ENCODE results near the gene CAMTA1. TPM values are rescaled to one million over a fixed set of nuclear protein-coding genes. Genes with fewer than 3 reads are reported as not detected.
A peak's percentile ranks its signal among the peaks of the same experiment; 100 is the strongest.

CAMTA1 gene
- total and polyA plus RNA-seq, 4 donors = 90.5 to 236 (median 195) TPM

DNA sequence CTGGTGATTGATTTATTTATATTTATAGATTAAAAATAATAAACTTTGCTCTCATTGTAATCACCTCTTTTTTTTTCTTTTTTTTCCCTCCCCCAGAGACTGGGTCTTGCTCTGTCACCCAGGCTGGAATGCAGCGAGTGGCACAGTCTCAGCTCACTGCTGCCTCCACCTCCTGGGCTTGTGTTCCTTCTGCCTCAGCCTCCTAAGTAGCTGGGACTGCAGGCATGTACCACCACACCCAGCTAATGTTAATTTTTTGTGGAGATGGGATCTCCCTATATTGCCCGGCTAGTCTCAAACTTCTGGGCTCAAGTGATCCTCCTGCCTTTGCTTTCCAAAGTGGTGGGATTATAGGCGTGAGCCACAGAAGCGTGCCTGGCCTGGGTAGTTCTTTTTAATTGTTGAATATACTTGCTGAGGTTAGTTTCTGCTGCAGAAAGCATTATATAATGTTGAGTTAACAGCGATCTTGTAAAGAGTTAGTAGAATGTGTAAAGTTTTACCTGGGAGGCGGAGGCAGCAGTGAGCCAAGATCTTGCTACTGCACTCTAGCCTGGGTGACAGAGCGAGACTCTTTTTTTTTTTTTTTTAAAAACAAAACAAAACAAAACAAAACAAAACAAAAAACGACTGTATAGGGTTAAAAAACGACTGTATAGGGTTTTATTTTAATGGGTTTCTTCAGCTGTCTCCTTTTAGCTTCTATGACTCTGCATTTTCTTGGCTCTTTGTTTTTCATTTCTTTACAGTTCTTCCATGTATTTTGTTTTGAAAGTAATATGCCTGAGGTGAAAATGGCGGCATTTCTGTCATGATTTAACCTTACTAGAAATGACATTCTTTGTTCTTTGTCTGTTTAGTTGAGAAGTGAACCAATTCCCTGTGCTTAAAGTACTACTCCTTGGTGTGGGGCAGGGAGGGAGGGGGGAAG lies 82.7 kb downstream of the CAMTA1 start:
- no peaks in the 10 kb centered on the region for H3K36me3 ChIP-seq (ENCODE audit: control insufficient read depth, insufficient read depth, low read length)
- no peak overlapping the region for H3K4me3 ChIP-seq (ENCODE audit: low read depth, low read length)
- H3K27me3 ChIP-seq (ENCODE audit: control insufficient read depth, insufficient read depth, low read length) = no peaks in the 10 kb centered on the region
- peaks cover 12% of the 10 kb centered on the region for H3K4me1 ChIP-seq (ENCODE audit: control insufficient read depth, insufficient read depth, low read length)
- peak overlapping the region; percentile 49 for H3K27ac ChIP-seq (ENCODE audit: low read depth, low read length)
- no peaks in the 10 kb centered on the region for H3K9me3 ChIP-seq (ENCODE audit: control insufficient read depth, insufficient read depth, low read length)
- WGBS (ENCODE audit: insufficient coverage) = 90% methylated on average over 4 of the region's 10 CpGs
- DNase-seq (ENCODE audit: low read depth in 4 of 6, low spot score in 6 of 6) = no peak

DNA sequence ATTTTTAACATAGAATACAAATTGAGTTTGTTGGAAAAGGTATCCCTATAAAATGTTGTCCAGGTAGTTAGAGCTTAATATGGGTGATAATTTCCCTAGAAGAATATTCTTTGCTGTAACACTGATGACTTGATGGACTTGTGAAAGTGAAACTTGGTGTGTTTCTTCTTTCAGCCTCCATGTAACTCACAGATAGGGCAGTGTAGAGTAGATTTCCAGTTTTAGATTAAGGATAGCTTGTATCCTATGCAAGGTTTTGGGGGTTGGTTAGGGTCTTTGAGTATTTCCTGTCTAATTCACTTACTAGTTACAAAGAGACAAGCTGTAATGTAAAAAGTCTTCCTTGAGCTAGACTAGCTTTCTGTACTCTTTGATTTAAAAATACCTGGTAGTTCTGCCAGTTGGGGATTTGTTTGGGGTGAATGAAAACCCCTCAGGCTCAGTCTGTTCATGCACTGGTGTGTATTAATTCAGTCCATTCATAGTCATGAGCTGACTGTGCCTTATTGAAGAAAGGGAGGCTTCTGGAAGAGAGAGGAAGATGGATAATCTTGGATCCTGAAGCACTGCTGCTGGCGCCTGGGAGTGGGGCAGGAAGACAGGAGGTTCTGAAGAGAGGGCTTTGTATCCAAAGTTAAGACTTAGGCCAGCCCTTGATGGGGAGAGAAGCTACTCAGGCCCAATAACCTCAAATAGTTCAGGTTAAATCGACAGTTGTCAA lies 83.6 kb downstream of the CAMTA1 start:
- Histone ChIP-seq H3K9me3 (ENCODE audit: control insufficient read depth, insufficient read depth, low read length) (no peaks in the 10 kb centered on the region), H3K27ac (ENCODE audit: low read depth, low read length) (peak overlapping the region; percentile 49), H3K36me3 (ENCODE audit: control insufficient read depth, insufficient read depth, low read length) (no peaks in the 10 kb centered on the region), H3K4me3 (ENCODE audit: low read depth, low read length) (no peak overlapping the region), H3K27me3 (ENCODE audit: control insufficient read depth, insufficient read depth, low read length) (no peaks in the 10 kb centered on the region), H3K4me1 (ENCODE audit: control insufficient read depth, insufficient read depth, low read length) (peaks cover 17% of the 10 kb centered on the region)
- DNase-seq (ENCODE audit: low read depth in 4 of 6, low spot score in 6 of 6) = peak in 5 of 6 donors; percentile 43 to 88 (median 65)
- WGBS (ENCODE audit: insufficient coverage) = 29% methylated on average over 1 of the region's 2 CpGs

DNA sequence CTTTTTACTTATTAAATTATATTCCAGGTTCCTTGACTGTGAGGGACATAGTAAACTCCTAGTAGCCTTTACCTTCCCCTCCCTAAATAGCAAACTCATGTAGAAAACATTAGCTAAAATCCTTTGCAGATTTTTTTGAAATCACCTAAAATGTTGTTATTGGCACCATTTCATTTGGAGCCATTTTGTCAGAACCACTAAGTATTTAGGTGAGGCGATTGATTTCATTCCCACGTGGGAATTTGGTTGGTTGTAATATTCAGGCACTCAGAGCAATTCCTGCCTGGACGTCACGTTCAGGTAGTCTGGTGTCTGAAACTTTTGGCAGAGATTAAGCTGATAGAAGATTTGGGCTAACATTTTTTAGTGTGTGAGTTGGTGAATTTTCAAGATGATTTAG lies 84.3 kb downstream of the CAMTA1 start:
- peak overlapping the region; percentile 49 for H3K27ac ChIP-seq (ENCODE audit: low read depth, low read length)
- WGBS (ENCODE audit: insufficient coverage) = no CpG with 5 or more reads among the region's 4 CpGs
- H3K36me3 ChIP-seq (ENCODE audit: control insufficient read depth, insufficient read depth, low read length) = peaks cover 5% of the 10 kb centered on the region
- no peak for DNase-seq (ENCODE audit: low read depth in 4 of 6, low spot score in 6 of 6)
- no peaks in the 10 kb centered on the region for H3K27me3 ChIP-seq (ENCODE audit: control insufficient read depth, insufficient read depth, low read length)
- peaks cover 22% of the 10 kb centered on the region for H3K4me1 ChIP-seq (ENCODE audit: control insufficient read depth, insufficient read depth, low read length)
- H3K9me3 ChIP-seq (ENCODE audit: control insufficient read depth, insufficient read depth, low read length) = no peaks in the 10 kb centered on the region
- no peak overlapping the region for H3K4me3 ChIP-seq (ENCODE audit: low read depth, low read length)

DNA sequence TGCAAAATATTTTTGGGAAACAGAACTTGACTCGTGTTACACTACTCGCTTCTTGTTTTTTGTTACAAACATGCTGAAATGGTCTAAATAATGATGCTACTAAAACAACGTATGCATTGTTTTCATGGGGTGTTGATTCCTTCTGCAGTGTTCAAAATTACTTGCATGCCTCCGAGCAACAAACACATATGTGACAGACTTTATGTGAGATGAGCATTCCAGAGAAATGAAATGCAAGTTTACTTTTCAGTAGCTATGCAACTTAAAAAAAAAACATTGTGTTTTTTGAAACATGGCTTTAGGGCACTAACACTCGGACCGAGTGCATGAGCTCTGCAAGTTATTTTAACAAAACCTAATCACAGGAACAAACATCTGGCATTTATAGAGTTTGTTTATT lies 84.8 kb downstream of the CAMTA1 start:
- Histone ChIP-seq H3K4me3 (ENCODE audit: low read depth, low read length) (no peak overlapping the region), H3K4me1 (ENCODE audit: control insufficient read depth, insufficient read depth, low read length) (peaks cover 22% of the 10 kb centered on the region), H3K27ac (ENCODE audit: low read depth, low read length) (peak overlapping the region; percentile 49), H3K9me3 (ENCODE audit: control insufficient read depth, insufficient read depth, low read length) (no peaks in the 10 kb centered on the region), H3K36me3 (ENCODE audit: control insufficient read depth, insufficient read depth, low read length) (peaks cover 5% of the 10 kb centered on the region), H3K27me3 (ENCODE audit: control insufficient read depth, insufficient read depth, low read length) (no peaks in the 10 kb centered on the region)
- DNase-seq (ENCODE audit: low read depth in 4 of 6, low spot score in 6 of 6) = peak in 1 of 6 donors; percentile 66
- no CpG with 5 or more reads among the region's 6 CpGs for WGBS (ENCODE audit: insufficient coverage)

DNA sequence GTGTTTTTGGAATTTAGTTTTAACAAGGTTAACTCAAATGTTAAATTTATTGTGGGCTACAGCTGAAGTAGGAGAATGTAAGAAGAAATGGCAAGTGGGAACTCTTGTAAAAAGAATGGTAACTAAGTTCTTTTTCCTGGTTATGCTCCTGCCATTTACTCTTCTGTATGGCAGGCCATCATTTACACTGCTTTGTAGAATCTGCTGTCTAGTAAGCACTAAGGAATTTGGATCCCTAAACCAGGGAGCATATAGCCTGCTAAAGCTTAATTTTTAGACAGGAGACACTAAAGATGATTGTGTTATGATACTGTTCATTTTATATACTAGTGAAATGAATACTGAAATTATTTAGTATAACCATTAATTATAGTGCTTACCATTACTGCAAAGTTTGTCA lies 85.3 kb downstream of the CAMTA1 start:
- Histone ChIP-seq H3K4me3 (ENCODE audit: low read depth, low read length) (no peak overlapping the region), H3K27me3 (ENCODE audit: control insufficient read depth, insufficient read depth, low read length) (no peaks in the 10 kb centered on the region), H3K27ac (ENCODE audit: low read depth, low read length) (peak overlapping the region; percentile 49), H3K9me3 (ENCODE audit: control insufficient read depth, insufficient read depth, low read length) (no peaks in the 10 kb centered on the region), H3K36me3 (ENCODE audit: control insufficient read depth, insufficient read depth, low read length) (peaks cover 5% of the 10 kb centered on the region), H3K4me1 (ENCODE audit: control insufficient read depth, insufficient read depth, low read length) (peaks cover 22% of the 10 kb centered on the region)
- no peak for DNase-seq (ENCODE audit: low read depth in 4 of 6, low spot score in 6 of 6)

DNA sequence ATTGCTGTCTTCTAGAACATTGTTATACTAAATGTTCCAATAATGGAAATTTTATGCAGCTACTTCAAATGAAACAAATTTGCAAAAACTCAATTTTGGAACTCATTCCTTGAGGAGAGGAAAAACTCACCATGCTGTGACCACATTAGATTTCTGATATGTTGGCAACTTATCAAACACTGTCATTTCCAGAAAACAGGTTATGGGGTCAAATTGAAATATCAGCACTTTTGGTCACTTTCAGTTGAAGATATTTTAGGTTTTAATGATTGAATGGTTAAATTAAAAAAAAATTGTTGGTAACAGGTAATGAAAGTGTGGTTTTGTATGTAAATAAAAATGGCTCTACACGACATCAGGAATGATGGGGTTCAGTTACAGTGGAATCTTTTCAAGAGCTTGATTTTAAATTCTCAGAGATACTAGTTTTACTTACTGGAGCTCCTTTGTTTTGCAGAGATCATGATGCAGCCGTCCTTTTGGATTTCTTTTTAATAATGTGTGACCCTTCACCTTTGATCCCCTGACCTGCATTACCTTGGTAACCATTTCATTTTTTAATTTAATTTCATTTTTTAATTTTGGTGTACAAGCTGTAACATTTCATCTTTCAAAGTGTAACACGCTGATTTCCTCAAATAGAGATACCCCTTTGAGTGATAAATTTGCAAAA lies 86.2 kb downstream of the CAMTA1 start:
- Histone ChIP-seq H3K36me3 (ENCODE audit: control insufficient read depth, insufficient read depth, low read length) (peaks cover 5% of the 10 kb centered on the region), H3K4me1 (ENCODE audit: control insufficient read depth, insufficient read depth, low read length) (peaks cover 22% of the 10 kb centered on the region), H3K27me3 (ENCODE audit: control insufficient read depth, insufficient read depth, low read length) (no peaks in the 10 kb centered on the region), H3K9me3 (ENCODE audit: control insufficient read depth, insufficient read depth, low read length) (no peaks in the 10 kb centered on the region), H3K27ac (ENCODE audit: low read depth, low read length) (peak overlapping the region; percentile 50), H3K4me3 (ENCODE audit: low read depth, low read length) (no peak overlapping the region)
- 40% methylated on average over 1 of the region's 3 CpGs for WGBS (ENCODE audit: insufficient coverage)
- no peak for DNase-seq (ENCODE audit: low read depth in 4 of 6, low spot score in 6 of 6)

DNA sequence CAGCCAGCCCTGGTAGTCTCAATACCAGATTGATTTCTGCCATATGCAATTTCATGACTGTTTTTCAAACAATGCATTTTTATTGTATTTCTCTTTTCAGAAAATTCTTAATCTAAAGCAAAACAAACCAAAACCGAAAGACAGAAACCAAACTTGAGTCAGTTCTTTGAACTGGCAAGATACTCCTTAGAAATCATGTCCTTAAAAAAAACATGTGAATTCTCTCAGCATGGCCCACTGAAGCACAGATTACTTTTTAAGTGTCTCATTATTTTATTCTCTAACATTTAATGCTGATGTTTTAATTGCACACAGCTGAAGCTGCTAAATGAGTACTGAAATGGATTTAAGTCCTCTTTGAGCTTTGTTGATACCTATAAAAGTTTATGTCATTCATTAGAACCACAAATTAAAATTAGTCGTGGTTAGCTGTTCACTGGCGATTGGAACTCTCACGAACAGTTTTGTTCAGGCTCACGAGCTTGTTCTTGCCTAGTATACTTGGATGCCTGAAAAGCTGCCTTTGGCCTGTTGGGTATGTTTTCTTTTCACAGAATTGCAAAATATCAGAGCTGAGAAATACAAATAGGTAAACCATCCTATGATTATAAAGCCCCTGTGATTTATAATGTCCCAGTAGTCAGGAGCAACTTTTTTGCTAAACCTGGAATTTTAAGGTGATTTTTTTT lies 87.5 kb downstream of the CAMTA1 start:
- WGBS (ENCODE audit: insufficient coverage) = no CpG with 5 or more reads among the region's 5 CpGs

DNA sequence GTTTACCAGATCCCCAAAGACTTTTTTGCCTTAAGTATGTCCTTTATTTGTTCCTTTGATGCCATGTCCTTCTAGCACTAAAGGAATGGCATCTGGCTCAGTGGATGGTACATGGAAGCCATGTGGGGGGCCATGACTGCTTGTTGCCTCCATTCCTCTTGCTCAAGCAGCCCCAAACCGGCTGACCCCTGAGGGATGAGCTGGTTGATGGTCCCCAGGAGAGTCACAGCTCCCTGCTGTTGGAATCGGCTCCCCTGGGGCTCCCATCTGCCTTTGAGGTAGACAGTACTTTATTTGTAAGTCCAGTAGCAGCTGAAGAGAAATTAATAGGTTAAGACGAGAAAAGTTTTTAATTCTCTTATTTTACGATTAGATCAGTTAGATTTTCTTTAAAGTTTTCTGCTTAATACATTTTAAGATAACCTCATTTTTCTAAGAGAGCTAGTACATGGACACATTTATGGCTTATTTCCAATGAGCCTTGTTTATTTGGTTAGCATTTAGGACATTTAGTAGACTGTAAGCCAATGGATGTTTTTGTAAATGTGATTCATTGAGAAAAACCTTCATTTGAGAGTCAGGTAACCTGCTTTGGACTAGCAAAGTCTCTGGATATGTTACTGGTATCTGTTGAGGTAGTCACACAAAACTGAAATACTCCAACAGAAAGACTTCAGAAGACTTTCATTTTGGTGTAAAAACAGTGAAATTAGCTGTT lies 88.2 kb downstream of the CAMTA1 start:
- no peak for DNase-seq (ENCODE audit: low read depth in 4 of 6, low spot score in 6 of 6)
- WGBS (ENCODE audit: insufficient coverage) = no CpG with 5 or more reads among the region's 4 CpGs
- Histone ChIP-seq H3K27ac (ENCODE audit: low read depth, low read length) (peak overlapping the region; percentile 50), H3K36me3 (ENCODE audit: control insufficient read depth, insufficient read depth, low read length) (peaks cover 5% of the 10 kb centered on the region), H3K4me3 (ENCODE audit: low read depth, low read length) (no peak overlapping the region), H3K9me3 (ENCODE audit: control insufficient read depth, insufficient read depth, low read length) (no peaks in the 10 kb centered on the region), H3K4me1 (ENCODE audit: control insufficient read depth, insufficient read depth, low read length) (peaks cover 10% of the 10 kb centered on the region), H3K27me3 (ENCODE audit: control insufficient read depth, insufficient read depth, low read length) (no peaks in the 10 kb centered on the region)

More for the DNA sequence above, 87.5 kb downstream of the CAMTA1 start:
- H3K36me3 ChIP-seq (ENCODE audit: control insufficient read depth, insufficient read depth, low read length) = peaks cover 5% of the 10 kb centered on the region
- H3K4me3 ChIP-seq (ENCODE audit: low read depth, low read length) = no peak overlapping the region
- peak overlapping the region; percentile 50 for H3K27ac ChIP-seq (ENCODE audit: low read depth, low read length)
- peak in 1 of 6 donors; percentile 77 for DNase-seq (ENCODE audit: low read depth in 4 of 6, low spot score in 6 of 6)
- H3K27me3 ChIP-seq (ENCODE audit: control insufficient read depth, insufficient read depth, low read length) = no peaks in the 10 kb centered on the region
- H3K4me1 ChIP-seq (ENCODE audit: control insufficient read depth, insufficient read depth, low read length) = peaks cover 14% of the 10 kb centered on the region
- H3K9me3 ChIP-seq (ENCODE audit: control insufficient read depth, insufficient read depth, low read length) = no peaks in the 10 kb centered on the region
